HG02870 (cell line): ENCODE data around the gene MSI1.

Experiments used
- ATAC-seq: cut with Tn5 transposase; IDR thresholded peaks from one replicate; pipeline ENCODE4 v1.9.1; 2021; ENCODE audit warnings: mild to moderate bottlenecking, moderate library complexity; ENCODE audit not compliant: unreplicated experiment

Gene MSI1

DNA sequence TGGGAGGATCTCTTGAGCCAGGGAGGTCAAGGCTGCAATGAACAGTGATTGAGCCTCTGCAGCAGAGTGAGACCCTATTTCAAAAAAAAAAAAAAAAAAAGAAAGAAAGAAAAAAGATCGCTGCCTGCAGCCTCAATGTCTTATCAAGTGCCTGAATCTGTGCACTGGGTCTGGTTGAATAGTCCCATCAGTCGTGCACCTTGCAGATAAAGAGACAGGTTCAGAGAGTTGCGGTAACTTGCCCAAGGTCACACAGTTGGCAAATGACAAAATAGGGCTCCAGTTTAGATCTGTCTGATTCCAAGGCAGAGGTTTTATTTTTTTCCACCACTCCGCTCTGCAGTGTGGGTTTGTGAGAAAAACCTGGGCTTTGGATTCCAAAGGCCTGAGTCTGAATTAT is 40.7 kb downstream of the MSI1 start:
- ATAC-seq: no peak

GRCh38 chr12:120327593-120327992 is 41.4 kb downstream of the MSI1 start, which contains the start of gene PLA2G1B:
PLA2G1B (minus strand) TSS chr12:120327779; CDS start chr12:120327753, 26 bp downstream.
- no peak for ATAC-seq

- ATAC-seq: no peak
These were observed 44.0 kb downstream of the MSI1 start for GRCh38 chr12:120324841-120325417.

DNA sequence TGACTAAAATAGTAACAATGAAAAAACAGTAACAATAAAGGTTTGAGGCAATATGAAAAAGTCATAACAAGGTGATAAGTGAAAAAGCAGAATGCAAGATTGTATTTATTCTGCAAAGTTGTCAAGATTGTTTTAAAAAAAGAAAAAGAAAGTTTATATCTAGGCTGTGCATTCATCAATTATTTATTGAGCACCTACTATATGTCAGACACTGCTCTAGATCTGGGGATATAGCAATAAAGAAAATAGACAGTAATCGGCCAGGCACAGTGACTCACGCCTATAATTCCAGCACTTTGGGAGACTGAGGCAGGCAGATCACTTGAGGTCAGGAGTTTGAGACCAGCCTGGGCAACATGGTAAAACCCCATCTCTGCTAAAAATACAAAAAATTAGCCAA is 45.2 kb downstream of the MSI1 start:
- no peak for ATAC-seq

GRCh38 chr12:120321382-120322202 is 47.4 kb downstream of the MSI1 start:
- no peak for ATAC-seq

- ATAC-seq: peak; percentile 98
These were observed 51.5 kb downstream of the MSI1 start for GRCh38 chr12:120317224-120318105.

DNA sequence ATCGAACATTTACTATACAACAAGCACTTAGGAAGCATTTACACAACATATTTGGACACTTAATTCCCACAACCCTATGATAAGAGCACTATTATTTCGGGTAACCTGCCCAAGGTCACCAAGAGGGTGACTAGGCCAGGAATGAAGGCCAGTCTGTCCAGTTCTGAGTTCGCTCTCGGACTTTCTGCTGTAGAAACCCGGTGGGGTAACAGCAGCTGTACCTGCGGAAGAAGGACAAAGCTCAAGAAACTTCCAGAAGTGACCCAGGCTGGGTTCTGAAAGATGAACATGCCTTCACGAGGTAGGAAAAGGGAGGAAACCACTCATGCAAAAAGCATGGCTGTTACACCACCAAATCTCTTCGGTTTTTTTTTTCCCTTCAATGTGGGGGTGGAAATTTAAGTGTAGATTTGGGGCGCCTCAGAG is 52.2 kb downstream of the MSI1 start:
- no peak for ATAC-seq

DNA sequence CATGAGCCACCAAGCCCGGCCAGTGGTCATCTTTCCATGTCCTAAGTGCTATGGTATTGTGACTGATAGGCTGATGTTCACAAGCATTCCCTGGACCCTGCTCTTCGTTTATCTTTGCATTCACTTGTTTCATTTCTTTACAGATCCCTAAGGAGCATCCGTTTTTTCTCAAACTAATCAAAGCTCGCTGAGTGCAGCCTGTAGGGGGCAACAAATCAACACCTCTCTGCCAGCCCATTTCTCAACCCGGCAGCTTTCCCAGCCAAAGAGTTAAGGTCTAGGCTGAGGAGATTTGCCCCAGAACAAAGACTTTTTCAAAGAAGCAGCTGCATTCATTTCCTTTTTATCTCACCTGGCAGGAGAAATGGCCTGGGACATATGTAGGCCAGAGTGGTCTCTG is 54.7 kb downstream of the MSI1 start:
- no peak for ATAC-seq

DNA sequence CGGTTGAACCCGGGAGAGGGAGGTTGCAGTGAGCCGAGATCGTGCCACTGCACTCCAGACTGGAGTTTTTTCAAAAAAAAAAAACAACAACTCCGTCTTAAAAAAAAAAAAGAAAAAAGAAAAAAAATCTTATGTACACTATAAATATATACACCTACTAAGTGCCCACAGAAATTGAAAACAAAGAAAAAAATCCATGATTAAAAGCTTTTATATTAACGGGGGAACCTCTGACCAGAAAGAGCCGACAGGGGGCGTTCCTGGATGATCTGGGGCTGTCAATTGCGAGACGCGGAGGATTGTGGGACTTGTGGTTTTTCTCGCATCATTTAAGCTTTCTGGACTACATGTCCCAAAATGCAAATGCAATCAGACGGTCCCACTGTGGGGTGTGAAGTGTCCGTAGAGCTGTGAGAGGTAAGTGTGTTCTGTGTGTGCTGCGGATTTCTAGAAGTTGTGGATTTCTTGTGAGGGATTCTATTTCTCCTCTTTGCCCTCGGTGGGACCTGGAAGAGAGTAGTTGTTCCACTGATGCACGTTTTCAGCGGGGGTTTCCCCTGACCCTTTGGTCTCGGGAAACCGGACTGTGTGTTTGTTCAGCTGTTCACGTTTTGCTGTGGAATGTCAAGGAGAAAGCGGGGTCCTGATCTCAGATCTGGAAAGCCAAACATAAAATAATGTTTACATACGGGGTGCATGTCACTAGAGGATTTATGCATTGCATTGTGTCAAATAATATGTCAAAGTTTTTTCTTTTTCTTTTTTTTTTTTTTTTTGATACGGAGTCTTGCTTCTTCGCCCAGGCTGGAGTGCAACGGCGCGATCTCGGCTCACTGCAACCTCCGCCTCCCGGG is 66.8 kb downstream of the MSI1 start, which contains the start of gene SIRT4:
TSS of gene SIRT4 (plus strand) at position 360 of the 854 bp plus-strand sequence. CDS start 1,241 bp downstream, outside the sequence.
- ATAC-seq: peak; percentile 98

DNA sequence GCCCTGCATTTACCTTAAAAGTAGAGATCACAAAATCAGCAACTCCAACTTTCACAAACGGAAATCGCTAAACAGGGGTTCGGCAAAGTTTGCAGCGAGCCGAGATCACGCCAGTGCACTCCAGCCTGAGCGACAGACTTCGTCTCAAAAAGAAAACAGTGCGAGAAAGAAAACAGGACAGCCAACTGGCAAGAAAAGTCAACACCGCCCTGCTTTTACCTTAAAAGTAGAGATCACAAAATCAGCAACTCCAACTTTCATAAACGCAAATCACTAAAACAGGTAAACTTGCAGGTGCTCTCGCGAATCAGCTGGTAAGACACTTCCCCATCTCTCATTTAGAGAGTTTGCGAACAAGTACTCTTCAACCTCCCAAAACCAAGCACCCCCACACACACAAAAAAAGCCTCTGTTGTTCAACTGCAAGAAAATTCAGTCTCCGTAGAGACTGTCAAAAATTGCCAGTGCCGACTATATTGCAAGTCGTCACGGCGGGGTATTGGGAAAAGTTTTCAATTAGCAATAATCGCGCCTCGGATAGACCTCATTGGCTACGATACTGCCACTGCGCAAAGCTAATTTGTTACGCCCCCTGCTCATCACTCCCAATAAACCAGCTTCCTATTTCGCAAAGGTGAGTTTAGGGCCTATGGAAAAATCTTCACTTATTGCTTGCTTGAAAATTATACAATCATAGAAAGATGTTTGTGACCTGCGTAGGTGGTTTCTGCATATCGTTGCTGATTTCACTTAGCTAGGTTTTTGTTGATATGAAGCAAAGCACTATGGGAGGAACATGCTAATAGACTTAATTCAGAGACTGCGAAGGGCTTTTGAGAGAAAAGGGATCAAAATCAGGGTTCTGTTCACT is 76.1 kb downstream of the MSI1 start, which contains the start of gene RNU4-1:
TSS of gene RNU4-1 (minus strand) at position 577 of the 871 bp plus-strand sequence.
- peak; percentile 47 for ATAC-seq

DNA sequence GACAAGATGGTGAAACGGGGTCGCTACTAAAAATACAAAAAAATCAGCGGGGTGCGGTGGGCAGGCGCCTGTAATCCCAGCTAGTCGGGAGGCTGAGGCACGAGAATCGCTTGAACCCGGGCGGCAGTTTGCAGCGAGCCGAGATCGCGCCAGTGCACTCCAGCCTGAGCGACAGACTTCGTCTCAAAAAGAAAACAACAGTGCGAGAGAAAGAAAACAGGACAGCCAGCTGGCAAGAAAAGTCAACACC is 76.6 kb downstream of the MSI1 start:
- ATAC-seq: peak; percentile 5
